SH-SY5Y (cell line): ENCODE results near the gene TRAP1.

ENCODE experiments used
- GATA2 ChIP-seq: IDR thresholded peaks from 2 replicates; pipeline ENCODE4 v1.6.1; 2011; ENCODE audit warnings: mild to moderate bottlenecking, low read depth, low read length
- GATA3 ChIP-seq: IDR thresholded peaks from 2 replicates; pipeline ENCODE4 v1.6.1; 2011; ENCODE audit warnings: low read depth, mild to moderate bottlenecking, low read length, moderate library complexity

Gene TRAP1

GRCh38 chr16:3745751-3746355, 28.5 kb upstream of the TRAP1 start:
- no peak for TF ChIP-seq GATA3
- TF ChIP-seq GATA2 = no peak

GRCh38 chr16:3744018-3744417, 26.7 kb upstream of the TRAP1 start:
- TF ChIP-seq GATA3 (no peak), GATA2 (no peak)

GRCh38 chr16:3740934-3741333, 23.6 kb upstream of the TRAP1 start:
- TF ChIP-seq GATA3 (no peak), GATA2 (no peak)

- TF ChIP-seq GATA2 = no peak
- no peak for TF ChIP-seq GATA3
Observed at GRCh38 chr16:3740186-3740585, 22.9 kb upstream of the TRAP1 start.

DNA sequence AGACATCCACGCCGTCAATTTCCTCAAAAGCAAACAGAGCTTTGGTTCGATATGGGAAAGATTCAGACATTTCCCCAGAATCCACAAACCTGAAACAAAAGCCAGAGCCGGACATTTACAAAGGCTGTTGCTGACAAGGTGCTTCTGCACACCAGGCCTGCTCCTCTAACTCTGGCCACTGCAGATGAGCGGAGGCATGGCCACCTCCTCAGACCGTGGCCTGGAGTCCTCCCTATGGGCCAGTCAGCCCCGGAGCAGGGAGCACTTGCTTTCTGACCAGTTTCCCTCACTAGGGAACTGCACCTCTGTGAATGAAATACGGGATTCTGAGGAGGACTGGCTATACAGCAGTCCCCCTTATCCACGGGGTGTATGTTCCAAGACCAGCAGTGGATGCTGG, 22.3 kb upstream of the TRAP1 start:
- TF ChIP-seq GATA3 = no peak
- TF ChIP-seq GATA2 = no peak

- TF ChIP-seq GATA3 (no peak), GATA2 (no peak)
Observed at GRCh38 chr16:3738541-3738940, 21.2 kb upstream of the TRAP1 start.

- TF ChIP-seq GATA3 (no peak), GATA2 (no peak)
Observed at GRCh38 chr16:3738128-3738527, 20.8 kb upstream of the TRAP1 start.

- TF ChIP-seq GATA3 = no peak
- TF ChIP-seq GATA2 = no peak
Observed at GRCh38 chr16:3737181-3737580, 19.9 kb upstream of the TRAP1 start.

- TF ChIP-seq GATA2 (no peak), GATA3 (no peak)
Observed at GRCh38 chr16:3736116-3736515, 18.8 kb upstream of the TRAP1 start.

DNA sequence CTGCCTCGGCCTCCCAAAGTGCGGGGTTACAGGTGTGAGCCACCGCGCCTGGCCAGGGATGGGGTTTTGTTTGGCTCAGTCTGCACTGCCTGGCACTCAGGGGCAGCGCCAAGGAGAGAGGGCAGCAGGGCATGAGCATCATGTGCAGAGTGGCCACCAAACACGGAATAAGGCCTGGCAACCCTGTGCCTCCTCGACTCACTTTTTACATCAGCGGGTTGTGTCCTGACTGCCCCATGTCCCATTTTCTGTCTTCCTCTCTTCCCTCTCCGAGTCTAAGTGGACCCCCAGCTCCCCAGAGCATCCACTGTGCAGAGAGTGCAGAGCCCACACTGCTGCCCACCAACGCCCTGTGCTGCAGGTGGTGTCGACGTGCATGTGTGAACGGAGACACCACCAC, 18.2 kb upstream of the TRAP1 start:
- TF ChIP-seq GATA2 (no peak), GATA3 (no peak)

DNA sequence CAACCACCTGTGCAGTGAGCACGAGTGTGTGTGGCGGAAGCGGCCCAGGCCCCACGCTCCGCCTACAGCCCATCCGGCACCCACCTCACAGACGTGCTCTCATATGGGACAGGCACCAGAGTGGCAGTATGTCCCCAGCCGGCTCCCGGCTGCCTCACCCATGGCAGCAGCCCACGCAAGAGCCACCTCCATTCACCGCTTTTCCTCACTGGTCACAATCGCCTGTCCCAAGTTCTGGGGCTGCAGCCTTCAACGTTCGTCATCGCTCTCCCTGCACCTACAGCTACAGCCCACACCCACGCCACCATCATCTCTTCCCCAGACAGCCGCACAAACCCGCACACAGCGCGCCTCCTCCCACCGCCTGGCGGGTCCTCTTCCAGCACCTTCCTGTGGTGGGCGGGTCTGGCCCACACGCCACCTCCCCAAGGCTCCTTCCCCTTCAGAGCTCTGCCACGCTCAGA, 17.5 kb upstream of the TRAP1 start:
- TF ChIP-seq GATA3 = no peak
- TF ChIP-seq GATA2 = no peak

GRCh38 chr16:3734084-3734757, 16.9 kb upstream of the TRAP1 start:
- TF ChIP-seq GATA2 (no peak), GATA3 (no peak)

- no peak for TF ChIP-seq GATA3
- TF ChIP-seq GATA2 = no peak
Observed at GRCh38 chr16:3732171-3732570, 14.8 kb upstream of the TRAP1 start.

DNA sequence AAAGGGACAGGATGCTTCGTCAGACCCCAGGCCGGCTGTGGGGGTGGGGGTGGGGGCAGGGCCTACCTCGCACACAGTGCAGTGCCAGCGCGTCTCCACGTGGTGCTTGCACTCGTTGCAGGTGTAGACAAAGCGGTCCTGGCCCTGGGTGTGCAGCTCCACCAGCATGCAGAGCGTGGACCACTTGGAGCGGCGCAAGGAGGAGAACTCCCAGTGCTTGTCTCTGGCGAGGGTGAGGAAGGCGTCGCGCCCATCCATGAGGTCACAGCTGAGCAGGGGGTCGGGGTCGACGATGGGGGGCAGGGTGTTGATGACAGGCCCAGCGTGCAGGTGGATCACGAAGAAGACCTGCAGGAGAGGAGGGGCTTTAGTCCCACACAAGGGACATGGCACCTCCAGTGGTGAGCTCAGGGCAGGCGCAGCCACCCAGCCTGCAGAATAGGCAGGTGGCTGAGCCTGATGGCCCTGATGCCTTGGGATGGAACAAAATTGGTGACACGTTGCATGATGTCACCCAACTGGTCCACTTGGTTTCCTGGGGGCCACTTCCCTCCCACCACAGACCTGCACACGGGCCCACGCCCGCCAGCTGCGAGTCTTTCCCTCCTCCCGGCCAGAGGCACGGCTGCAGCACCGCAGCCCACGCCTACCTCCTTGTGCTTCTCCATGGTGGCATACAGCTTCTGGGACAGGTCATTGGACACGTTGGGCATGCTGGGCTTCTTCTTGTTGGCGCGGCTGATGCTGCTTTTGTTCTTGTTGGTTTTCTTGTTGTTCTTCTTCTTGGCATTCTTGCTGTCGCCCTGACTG, 14.0 kb upstream of the TRAP1 start:
- TF ChIP-seq GATA3 (no peak), GATA2 (no peak)

DNA sequence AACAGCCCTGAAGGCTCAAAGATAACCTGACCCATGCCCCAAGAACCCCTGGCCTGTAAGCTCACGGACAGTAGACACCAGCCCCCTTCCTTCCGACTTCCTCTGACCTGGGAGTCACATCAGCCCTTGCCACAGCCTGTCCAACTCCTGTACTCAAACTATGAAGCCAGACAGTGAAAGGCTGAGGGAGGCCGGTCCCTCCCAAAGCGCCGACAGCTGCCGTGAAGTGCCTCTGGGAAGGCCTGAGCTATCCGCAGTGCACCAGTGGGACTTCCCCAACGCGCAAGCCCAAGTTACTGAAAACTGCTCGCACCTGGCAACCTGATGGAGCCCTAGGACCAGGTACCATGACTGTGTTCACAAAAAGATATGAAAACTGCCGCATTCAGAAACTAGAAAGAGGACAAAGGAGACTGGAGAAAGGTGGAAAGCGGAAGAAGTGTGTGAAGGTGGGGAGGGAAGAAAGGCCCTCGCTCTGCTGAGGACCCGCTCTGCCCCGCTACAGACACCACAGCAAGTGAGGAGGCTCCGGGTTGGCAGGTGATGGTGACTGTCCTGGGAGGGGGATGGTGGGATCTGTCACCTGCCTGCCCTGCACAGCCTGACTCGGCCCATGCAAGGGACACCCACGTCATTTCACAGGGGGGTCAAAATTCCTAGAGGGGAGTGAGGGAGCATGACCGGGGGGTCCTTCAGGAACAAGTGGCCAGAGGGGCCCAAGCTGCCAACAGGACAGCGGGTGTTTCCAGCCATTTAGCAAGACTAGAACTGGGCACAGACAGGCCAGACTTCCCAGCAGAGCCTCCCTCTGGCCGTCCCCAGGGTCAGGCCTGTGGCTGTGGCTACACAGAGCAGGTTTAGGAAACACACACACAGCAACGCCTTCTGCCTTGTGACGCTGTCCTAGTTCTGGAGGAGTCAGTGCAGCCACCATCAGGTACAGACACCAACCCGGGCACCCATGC, 13.1 kb upstream of the TRAP1 start:
- TF ChIP-seq GATA2 = no peak
